ENCODE data around the gene ERGIC1. TPM values are rescaled to one million over a fixed set of nuclear protein-coding genes. Genes with fewer than 3 reads are reported as not detected.

ERGIC1 gene
- total and polyA plus RNA-seq, 2 of the 8 experiments (the other 6 are each of a cell fraction or from before 2014, with no cell fraction given): 95.3 to 106 TPM

GRCh38 chr5:172862165-172862801, 28.2 kb downstream of the ERGIC1 start:
- Histone ChIP-seq H3K79me2 (ENCODE audit: control insufficient read depth in 1 of 2, insufficient read depth in 2 of 2, low read length in 2 of 2) (peaks cover 0 to 49% of the 10 kb centered on the region in 2 experiments; a peak in 2 of 4 replicates), H3K27me3 (replicated peaks in 1 of 4; ENCODE audit: control insufficient read depth in 3 of 4, extremely low read depth in 1 of 4, insufficient read depth in 3 of 4, low read length in 3 of 4) (no peaks in the 10 kb centered on the region; a peak in 1 of 7 replicates), H2BK120ac (replicated peaks; ENCODE audit: low read depth, low read length) (no peak overlapping the region), H3K23ac (ENCODE audit: insufficient read length) (no peak overlapping the region), H2BK15ac (ENCODE audit: low read length) (no peak overlapping the region), H3K4me1 (replicated peaks in 1 of 4; ENCODE audit: control insufficient read depth in 3 of 4, insufficient read depth in 4 of 4, low read length in 3 of 4) (peaks cover 9 to 14% (median 10%) of the 10 kb centered on the region in 4 experiments), H3K18ac (ENCODE audit: extremely low read depth, low read length) (no peak overlapping the region), H2BK12ac (ENCODE audit: low read depth, low read length) (no peak overlapping the region), H2BK5ac (ENCODE audit: low read depth, low read length) (no peak overlapping the region), H3K9me3 (ENCODE audit: insufficient read depth in 2 of 2, low read depth in 1 of 2, low read length in 1 of 2) (no peaks in the 10 kb centered on the region), H4K8ac (ENCODE audit: extremely low read depth, insufficient read depth, low read length) (no peak overlapping the region), H2AFZ (ENCODE audit: low read length) (no peak overlapping the region), H3K14ac (ENCODE audit: insufficient read length) (no peak overlapping the region), H3K4ac (replicated peaks; ENCODE audit: insufficient read length, low read depth, low read length) (no peak overlapping the region), H3K79me1 (ENCODE audit: low read depth, low read length) (peaks cover 28% of the 10 kb centered on the region), H3K4me3 (ENCODE audit: extremely low read depth in 1 of 4, insufficient read depth in 2 of 4, low read depth in 3 of 4, low read length in 4 of 4) (no peak overlapping the region), H3K23me2 (ENCODE audit: low read depth, low read length) (no peaks in the 10 kb centered on the region; the same call in 1 of the 2 replicates), H3K27ac (ENCODE audit: low read depth, low read length) (no peak overlapping the region), H4K91ac (replicated peaks; ENCODE audit: insufficient read length, low read length) (no peak overlapping the region), H3K9ac (replicated peaks in 1 of 4; ENCODE audit: extremely low read depth in 1 of 4, low read depth in 3 of 4, low read length in 3 of 4) (no peak overlapping the region), H2AK5ac (ENCODE audit: low read depth, low read length) (no peak overlapping the region), H3K36me3 (ENCODE audit: control insufficient read depth in 2 of 4, insufficient read depth in 4 of 4, low read length in 3 of 4) (no peaks in the 10 kb centered on the region), H2BK20ac (ENCODE audit: low read length) (no peak overlapping the region), H3K4me2 (ENCODE audit: insufficient read depth in 1 of 2, low read depth in 2 of 2, low read length in 2 of 2) (no peak overlapping the region), H3K56ac (replicated peaks; ENCODE audit: insufficient read length, low read depth, low read length) (no peak overlapping the region), H4K20me1 (replicated peaks in 1 of 2; ENCODE audit: control insufficient read depth in 1 of 2, insufficient read depth in 2 of 2, low read length in 2 of 2) (peaks cover 19 to 29% of the 10 kb centered on the region in 2 experiments), H4K5ac (ENCODE audit: insufficient read length, low read depth, low read length) (no peak overlapping the region)
- no peak for FAIRE-seq
- no peak for DNase-seq (ENCODE audit: low read depth in 1 of 2, low spot score in 2 of 2)
- TF ChIP-seq ASH2L (IDR thresholded peaks at IDR 0.05; ENCODE audit: low read length) (no peak), EGR1 (IDR thresholded peaks at IDR 0.05; ENCODE audit: borderline replicate concordance, low read depth, low read length) (no peak), CBX5 (IDR thresholded peaks at IDR 0.05; ENCODE audit: low read depth, low read length) (no peak), RFX5 (IDR thresholded peaks at IDR 0.05; ENCODE audit: borderline replicate concordance, low read depth, low read length) (no peak), SP4 (IDR thresholded peaks at IDR 0.05; ENCODE audit: low read length) (no peak), MAFK (IDR thresholded peaks at IDR 0.05; ENCODE audit: low read depth, low read length) (no peak), CHD1 (IDR thresholded peaks at IDR 0.05; ENCODE audit: low read depth, low read length) (no peak), JUND (IDR thresholded peaks at IDR 0.05; ENCODE audit: low read length) (no peak)
- ChIA-PET POLR2A (ENCODE audit: partially characterized antibody) (interaction anchor here (2.0 kb wide), 1 partner anchor 92 kb away, joined by 5 read pairs; the partner anchor contains the start of gene DUSP1), CTCF (ENCODE audit: partially characterized antibody) (interaction anchor here (2.0 to 4.9 kb wide), 2 partner anchors 18 to 148 kb away, joined by 5 to 17 read pairs; no protein-coding TSS in a partner anchor)
- WGBS, 2 experiments (ENCODE audit: extremely low coverage in 1 of 2, insufficient coverage in 1 of 2, insufficient read length in 1 of 2, insufficient replicate concordance in 2 of 2, low coverage in 1 of 2, low lambda C conversion rate in 2 of 2, missing lambda C conversion rate in 1 of 2): 89% methylated on average over 5 of the region's 5 CpGs; no CpG with 5 or more reads in 1 of the 2 experiments
